Hypothalamus (tissue), 51 donors: Measurements from ENCODE around the gene QSER1.

Experiments
- DNase-seq, 51 donors: peaks; one replicate each; lab custom pipeline; 2025; lab: John Stamatoyannopoulos, UW

QSER1 gene

GRCh38 chr11:32888805-32889204 lies 3.8 kb upstream of the QSER1 start:
- DNase-seq = no peak

- DNase-seq = no peak
Measured at GRCh38 chr11:32890843-32891656, 1.6 kb upstream of the QSER1 start.

GRCh38 chr11:32891657-32892354 lies 805 bp upstream of the QSER1 start:
- DNase-seq = no peak

- DNase-seq = peak in 3 of 51 donors; percentile 51 to 64 (median 62)
Measured at GRCh38 chr11:32893093-32893342, 407 bp downstream of the QSER1 start.

GRCh38 chr11:32893343-32894148 lies 935 bp downstream of the QSER1 start:
- DNase-seq = peak in 43 of 51 donors; percentile 14 to 78 (median 51)

- DNase-seq = peak in 7 of 51 donors; percentile 4 to 55 (median 16)
Measured at GRCh38 chr11:32894149-32894827, 1.7 kb downstream of the QSER1 start.

GRCh38 chr11:32894921-32895320 lies 2.3 kb downstream of the QSER1 start:
- DNase-seq = no peak

GRCh38 chr11:32895471-32895870 lies 2.9 kb downstream of the QSER1 start:
- DNase-seq = no peak

GRCh38 chr11:32897103-32897502 lies 4.5 kb downstream of the QSER1 start:
- no peak for DNase-seq

- no peak for DNase-seq
Measured at GRCh38 chr11:32899438-32899837, 6.8 kb downstream of the QSER1 start.

- DNase-seq = peak in 1 of 51 donors; percentile 2
Measured at GRCh38 chr11:32902089-32902665, 9.6 kb downstream of the QSER1 start.

- DNase-seq = no peak
Measured at GRCh38 chr11:32905028-32905667, 12.5 kb downstream of the QSER1 start.

- no peak for DNase-seq
Measured at GRCh38 chr11:32908619-32909018, 16.0 kb downstream of the QSER1 start.

GRCh38 chr11:32911413-32911812 lies 18.8 kb downstream of the QSER1 start:
- DNase-seq = no peak

GRCh38 chr11:32913445-32913844 lies 20.8 kb downstream of the QSER1 start:
- no peak for DNase-seq

- DNase-seq = no peak
Measured at GRCh38 chr11:32916361-32916760, 23.8 kb downstream of the QSER1 start.

- DNase-seq = no peak
Measured at GRCh38 chr11:32916994-32917393, 24.4 kb downstream of the QSER1 start.

GRCh38 chr11:32918427-32918826 lies 25.8 kb downstream of the QSER1 start:
- DNase-seq = no peak

GRCh38 chr11:32919338-32919737 lies 26.7 kb downstream of the QSER1 start:
- DNase-seq = no peak

GRCh38 chr11:32920570-32920969 lies 28.0 kb downstream of the QSER1 start:
- no peak for DNase-seq
